GM19467 (cell line): ENCODE results near the gene PNMA8A.

Source experiments
- ATAC-seq: cut with Tn5 transposase; IDR thresholded peaks from one replicate; pipeline ENCODE4 v1.9.1; 2021; ENCODE audit warnings: mild to moderate bottlenecking, moderate library complexity; ENCODE audit not compliant: unreplicated experiment

The PNMA8A gene

GRCh38 chr19:46429999-46430398 is 41.4 kb downstream of the PNMA8A start:
- no peak for ATAC-seq

DNA sequence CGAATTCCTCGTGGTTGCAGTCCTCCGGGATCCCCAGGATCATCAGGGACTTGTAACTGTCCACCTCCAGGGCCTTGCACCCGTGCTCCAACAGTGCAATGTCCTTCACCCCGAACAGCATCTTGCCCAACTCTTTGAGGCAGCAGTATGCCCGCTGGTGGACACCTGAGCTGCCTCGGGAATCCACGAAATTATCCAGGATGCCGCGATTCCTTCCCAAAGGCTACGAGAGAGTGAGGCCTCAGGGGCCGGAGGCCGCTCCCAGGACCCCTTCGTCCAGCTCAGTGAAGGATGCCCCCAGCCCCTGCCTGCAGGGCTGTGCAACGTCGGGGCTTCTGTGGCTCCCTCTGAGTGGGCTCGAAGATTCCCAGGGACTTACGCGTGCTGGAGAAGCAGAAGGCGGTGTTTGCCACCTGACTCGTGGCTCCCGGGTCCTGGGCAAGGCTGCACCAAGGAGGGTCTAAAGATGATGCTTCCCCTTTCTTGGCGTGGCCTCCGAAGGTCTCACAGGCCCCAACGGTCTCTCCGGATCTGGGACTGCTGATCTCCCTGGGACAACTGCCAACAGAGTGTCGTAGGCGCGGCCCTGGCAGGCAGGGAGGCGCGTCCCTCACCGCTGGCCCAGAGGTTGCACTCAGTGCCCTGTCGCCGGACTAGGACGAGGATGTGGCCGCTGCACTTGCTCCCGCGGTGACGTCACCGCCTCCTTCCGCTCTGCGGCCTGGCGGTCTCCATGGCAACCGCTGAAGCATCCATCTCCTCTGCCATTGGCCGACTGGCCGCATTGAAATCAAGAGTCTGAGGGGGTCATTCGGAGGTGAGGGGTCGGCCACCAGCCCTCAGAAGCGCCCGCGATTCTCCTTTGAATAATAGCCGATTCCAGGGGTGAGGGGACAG is 42.9 kb downstream of the PNMA8A start, which contains the start of gene PNMA8C:
TSS of gene PNMA8C (minus strand) at position 698 of the 897 bp plus-strand sequence. CDS start at position 121, 577 bp downstream.
- ATAC-seq: no peak

DNA sequence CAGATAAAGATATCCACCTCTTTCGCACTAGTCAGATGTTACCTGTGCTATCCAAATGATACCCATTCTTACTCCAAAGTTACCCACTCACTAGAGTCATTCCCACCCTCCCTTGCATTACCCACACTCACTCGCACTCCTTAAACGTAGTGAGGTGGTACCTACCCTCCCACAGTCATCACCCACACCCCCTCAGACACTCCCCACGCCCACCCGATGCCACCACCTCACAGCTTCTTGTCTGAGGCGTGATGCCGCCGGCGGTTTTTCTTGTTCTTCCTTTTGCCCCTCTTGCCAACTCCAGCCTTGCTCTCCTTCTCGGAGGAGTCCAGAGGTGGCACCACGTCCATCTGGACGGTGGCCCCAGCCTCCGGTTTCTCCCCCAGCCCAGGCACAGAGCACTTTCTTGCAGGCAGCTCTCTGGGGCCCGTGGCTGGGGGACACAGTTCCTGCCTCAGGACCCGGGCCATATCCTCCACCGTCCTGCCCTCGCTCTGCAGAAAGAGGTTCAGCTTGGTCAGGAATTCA is 43.8 kb downstream of the PNMA8A start:
- ATAC-seq: no peak

DNA sequence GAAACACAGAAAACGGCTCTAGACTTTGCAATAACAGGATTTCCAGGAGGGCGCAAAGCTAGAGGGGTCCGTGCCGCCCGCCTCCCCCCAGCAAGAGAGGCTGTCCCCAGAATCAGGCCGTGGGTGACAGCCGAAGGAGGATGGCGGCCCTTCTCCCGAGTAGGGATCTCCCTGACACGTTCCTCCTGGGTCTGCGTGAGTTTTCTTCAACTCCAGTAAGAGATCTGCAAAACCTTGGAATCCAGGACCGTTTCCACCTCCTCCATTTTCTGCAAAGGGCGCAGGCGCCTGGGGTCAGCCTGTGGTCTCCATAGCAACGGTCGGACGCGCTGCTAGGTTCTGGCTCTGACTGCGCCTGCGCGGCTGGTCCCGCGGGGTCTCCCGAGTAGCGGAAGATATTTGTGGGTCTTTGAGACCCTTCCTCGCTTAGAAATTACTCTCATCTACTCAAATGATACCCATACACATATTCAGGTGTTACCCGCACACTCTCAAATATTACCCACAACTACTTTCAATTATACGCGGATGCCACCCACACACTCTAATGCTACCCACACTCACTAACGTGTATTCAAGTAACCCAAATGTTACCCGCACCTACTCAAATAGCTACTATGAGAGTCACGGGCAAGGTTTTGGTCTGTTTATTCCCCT is 44.7 kb downstream of the PNMA8A start:
- ATAC-seq: no peak

GRCh38 chr19:46426035-46426505 is 45.3 kb downstream of the PNMA8A start:
- no peak for ATAC-seq

DNA sequence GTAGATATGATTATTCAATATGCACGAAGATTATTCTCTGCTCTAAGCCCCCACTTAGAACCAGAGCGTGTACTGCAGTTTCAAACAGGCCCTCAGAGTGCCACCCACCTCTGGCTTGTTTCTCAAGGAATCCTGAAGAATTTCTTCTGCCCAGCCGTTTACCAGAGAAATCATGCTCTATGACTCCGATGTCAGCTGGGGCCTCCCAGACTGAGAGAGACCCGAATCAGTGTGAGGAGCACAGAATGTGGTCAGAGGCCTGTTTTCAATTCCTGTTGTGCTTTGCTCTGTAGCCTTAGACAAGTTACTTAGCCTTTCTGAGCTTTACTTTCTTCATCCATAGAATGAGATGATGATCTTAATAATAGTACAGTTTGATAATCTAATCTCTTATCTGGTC is 48.2 kb downstream of the PNMA8A start:
- ATAC-seq: no peak

GRCh38 chr19:46422344-46422743 is 49.0 kb downstream of the PNMA8A start:
- ATAC-seq: no peak

DNA sequence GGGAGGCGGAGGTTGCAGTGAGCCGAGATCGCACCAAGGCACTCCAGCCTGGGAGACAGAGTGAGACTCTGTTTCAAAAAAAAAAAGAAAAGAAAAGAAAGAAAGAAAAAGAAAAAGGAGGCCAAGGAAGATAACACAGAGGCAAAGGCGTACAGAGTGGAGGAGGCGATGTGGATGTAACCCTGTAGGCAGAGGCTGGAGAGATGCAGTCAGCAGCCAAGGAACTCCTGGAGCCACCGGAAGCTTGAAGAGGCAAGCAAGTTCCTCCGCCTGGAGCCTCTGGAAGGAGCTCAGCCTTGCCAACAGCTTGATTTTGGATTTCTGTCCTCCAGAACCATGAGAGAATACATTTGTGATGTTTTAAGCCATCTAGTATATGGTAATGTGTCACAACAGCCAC is 51.3 kb downstream of the PNMA8A start:
- no peak for ATAC-seq
